ENCODE data around the gene LHFPL6.

LHFPL6 gene

DNA sequence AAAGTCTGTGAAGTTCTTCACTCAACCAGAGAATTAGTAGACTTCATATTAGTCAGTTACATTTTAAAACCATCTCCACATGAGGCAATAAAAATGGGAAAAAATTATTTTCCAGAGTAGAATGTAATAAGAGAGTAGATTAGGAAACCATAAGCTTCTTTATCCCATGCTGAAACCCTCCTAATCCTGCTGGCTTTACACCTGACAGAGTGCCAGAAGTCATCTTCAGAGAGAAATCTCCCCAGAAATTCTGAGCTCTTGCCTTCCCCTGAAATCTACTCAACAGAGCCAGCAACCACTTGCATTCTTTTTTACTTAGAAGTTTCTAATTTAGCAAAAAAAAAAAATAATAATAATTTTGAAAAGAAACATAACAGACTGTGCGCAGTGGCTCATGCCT is 284.8 kb downstream of the LHFPL6 start:
- DNase-seq (ENCODE audit: extremely low read depth in 1 of 2, low read depth in 1 of 2): no peak

DNA sequence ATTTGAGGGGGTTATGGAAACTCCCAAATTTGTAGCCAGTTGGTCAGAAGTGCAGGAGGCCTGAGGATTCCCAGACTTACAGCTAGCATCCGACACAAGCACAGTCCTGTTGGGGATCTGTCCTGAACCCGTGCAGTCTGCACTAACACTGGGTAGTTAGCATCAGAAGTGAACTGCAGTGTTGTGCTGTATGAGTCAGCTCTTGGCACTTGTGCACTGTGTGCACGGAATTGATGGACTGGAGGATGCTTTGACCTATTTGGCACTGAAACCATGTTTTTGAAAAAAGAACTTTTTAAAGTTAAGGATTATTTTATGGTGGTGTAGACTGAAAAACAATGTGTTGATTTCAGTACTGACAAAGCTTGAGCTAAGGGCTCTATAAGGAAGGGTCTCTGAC is 285.7 kb downstream of the LHFPL6 start:
- no peak for DNase-seq (ENCODE audit: extremely low read depth in 1 of 2, low read depth in 1 of 2)

DNA sequence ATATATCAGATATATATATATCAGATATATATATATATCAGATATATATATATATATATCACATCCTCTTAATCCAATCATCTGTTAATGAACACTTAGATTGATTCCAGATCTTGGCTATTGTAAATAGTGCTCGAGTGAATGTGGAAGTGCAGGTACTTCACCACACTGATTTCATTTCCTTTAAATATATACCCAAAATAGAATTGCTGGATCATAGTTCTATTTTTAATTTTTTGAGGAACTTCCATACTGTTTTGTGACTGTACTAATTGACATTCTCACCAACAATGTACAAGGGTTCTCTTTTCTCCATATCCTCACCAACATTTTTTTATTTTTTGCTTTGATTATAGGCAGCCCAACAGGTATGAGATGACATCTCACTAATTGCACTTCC is 287.2 kb downstream of the LHFPL6 start:
- DNase-seq (ENCODE audit: extremely low read depth in 1 of 2, low read depth in 1 of 2): no peak

DNA sequence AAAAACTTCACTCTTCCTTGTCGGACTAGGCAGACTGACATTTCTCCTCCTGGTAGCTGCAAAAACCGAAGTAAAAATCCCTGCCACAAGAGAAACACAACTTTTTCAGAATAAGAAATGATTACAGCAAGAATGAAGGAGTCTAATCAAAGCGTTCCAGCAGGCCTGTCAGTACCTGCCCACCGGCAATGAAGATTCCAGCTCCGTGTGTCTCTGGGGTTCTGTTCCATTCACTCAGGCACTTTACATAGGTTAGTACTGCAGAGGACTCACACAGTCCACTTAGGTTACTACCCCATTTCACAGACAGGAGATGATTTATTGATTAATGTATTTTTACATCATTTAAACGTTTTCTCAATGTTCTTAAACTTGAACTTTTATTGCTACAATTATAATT is 289.3 kb downstream of the LHFPL6 start:
- no peak for DNase-seq (ENCODE audit: extremely low read depth in 1 of 2, low read depth in 1 of 2)

DNA sequence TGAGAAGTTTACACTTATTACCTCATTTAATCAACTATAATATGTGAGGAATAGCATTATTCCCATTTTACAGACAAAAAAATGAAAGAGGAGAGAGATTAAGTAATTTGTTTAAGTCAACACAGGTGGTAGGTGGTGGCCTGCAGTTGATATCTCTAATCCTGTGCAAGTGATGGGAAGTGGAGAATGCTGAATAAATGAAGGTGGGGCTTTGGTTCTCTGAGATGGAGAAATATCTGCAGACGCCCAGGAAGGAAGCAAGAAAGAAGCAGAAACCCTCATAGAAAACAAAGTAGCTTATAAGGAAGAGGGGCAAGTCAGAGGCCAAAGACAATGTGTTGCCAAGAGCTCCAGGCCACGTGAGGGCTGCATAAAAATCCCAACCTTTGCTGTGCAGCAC is 290.4 kb downstream of the LHFPL6 start:
- DNase-seq (ENCODE audit: extremely low read depth in 1 of 2, low read depth in 1 of 2): no peak

DNA sequence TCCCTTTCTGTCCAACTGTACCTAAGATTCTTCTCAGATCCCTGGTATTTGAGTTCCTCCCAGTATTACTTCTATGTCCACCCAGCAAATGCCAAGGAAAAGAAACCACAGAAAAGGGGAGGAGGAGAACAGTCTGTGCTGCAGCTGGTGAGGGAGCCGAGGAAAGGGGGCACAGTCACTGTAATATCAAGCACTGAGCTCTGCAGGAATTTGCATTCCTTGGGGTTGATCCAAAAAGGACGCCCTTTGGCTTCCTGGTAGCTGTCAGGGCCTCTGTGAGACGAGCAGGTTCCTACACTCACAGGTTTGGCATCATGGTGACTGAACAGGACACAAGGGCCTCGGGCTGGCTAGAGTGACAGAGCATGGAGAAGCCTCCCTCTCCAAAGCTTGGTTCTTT is 291.4 kb downstream of the LHFPL6 start:
- DNase-seq (ENCODE audit: extremely low read depth in 1 of 2, low read depth in 1 of 2): no peak

DNA sequence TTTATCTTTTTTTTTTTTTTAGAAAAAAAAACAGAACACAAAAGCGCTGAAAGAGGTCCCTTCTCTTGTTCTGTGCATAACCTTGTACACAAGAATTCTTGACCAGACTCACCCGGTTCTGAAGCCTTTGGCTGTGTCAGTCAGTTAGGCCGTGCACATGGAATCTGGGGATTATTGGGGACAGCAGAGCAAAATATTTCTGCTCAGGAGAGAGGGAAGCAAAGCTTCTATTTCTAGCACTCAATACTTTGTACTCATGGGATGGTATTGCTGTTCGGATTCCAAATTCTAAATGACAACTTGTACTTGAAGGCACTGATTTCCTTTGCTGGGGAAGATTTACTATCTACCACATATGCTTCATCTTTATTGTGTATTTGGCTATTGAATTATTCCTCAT is 292.0 kb downstream of the LHFPL6 start:
- DNase-seq (ENCODE audit: extremely low read depth in 1 of 2, low read depth in 1 of 2): no peak

DNA sequence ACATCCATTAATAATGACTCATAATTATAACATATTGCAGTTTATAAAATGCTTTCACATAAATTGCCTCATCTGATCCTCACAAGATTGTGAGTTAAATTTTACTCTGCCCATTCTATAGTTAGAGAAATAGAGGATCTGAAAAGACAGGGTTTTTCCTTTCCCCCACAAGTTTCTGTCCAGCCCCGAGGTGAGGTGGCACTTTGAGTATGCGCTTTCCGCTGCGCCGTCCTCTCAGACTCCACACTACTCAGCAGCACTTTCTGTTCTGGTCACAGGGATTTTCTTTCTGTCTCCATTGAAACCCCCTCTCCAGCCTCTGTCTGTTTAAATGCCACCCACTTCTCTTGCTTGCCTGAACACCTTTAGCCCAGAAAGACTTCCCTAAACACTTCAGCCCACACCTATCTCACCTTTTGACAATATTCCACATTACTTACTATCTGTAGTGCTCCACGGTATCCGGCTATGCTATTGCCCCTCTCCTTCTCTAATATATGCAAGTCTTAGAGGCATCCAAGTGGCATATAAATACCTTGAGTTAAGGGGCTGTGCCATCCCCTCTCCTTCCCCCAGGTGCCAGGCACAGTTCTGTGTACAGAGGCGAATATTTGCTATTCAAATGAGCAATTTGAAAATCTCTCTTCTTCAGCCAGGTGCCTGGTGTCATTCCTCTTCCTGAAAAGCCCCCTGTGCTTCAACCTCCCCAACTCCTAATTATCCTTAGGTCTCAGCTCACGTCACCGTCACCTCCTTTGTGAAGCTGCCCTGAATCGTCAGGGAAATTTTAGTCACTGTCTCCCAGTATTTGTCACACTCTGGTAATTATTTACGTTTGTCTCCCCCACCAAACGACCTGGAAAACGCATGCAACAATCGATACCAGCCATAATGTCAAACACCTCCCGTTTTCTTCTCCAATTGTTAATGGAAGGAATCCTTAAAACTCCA is 296.1 kb downstream of the LHFPL6 start:
- DNase-seq (ENCODE audit: extremely low read depth in 1 of 2, low read depth in 1 of 2): no peak

DNA sequence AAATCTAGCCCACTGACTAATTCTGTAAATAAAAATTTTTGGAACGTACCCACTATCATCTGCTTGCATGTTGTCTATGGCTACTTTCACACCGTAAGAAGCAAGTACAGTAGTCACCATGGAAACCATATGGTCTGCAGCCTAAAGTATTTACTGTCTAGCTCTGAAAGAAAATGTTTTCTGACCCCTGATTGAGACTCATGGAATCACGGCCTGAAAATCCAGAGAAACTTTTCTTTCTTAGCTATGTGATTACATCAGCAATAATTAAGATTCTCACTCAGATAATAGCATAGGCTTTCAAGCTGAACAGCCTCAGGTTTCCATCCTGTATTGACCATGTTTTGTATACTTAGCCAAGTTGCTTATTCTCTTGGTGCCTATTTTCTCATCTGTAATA is 300.2 kb downstream of the LHFPL6 start:
- no peak for DNase-seq (ENCODE audit: extremely low read depth in 1 of 2, low read depth in 1 of 2)

DNA sequence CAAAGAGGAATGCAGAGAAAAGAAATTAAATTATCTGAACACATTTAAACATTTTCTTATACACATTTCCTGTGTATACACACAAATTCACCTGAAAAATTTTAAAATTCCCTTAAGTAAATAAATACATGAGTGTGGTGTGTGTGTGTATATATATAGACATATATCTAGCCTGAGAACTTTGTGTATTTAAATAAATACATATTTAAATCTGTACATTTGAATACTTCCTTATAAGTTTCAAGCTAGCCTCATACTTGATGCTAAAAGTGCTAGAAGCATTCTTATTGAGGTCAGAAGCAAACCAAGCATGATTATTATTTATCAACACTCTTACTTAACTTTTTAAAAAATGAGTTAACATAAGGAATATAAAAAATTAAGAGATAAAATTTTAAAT is 304.0 kb downstream of the LHFPL6 start:
- no peak for DNase-seq (ENCODE audit: extremely low read depth in 1 of 2, low read depth in 1 of 2)

DNA sequence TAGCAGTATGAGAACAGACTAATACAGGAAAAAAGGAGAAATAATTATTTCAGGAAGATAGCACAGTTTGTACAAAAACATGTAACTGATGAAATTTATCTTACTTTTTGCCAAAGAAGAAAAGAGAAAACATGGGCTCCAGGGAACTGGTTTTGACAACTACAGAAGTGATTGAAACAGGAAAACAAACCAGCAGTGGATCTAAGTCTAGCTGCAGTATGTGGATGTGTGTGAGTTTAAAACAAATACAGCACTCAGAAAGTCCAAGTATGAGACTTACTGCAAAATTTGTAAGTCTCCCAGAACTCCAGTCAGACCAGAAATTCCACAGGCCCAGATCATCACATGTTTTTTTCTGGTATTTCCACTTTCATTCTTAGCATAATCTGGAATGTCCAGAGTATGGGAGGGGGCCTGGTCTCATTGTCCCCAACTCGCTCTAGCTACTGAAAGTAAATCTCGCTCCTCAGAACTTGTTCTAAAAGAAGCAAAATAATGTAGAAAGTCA is 305.3 kb downstream of the LHFPL6 start:
- no peak for DNase-seq (ENCODE audit: extremely low read depth in 1 of 2, low read depth in 1 of 2)

DNA sequence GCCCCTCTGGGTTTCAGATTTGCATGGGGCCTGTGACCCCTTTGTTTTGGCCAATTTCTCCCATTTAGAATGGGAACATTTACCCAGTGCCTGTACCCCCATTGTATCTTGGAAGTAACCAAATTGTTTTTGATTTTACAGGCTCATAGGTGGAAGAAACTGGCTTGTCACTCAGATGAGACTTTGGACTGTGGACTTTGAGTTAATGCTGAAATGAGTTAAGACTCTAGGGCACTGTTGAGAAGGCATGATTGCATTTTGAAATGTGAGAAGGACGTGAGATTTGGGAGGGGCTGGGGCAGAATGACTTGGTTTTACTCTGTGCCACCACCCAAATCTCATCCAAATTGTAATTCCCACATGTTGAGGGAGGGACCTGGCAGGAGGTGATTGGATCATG is 306.0 kb downstream of the LHFPL6 start:
- DNase-seq (ENCODE audit: extremely low read depth in 1 of 2, low read depth in 1 of 2): no peak

DNA sequence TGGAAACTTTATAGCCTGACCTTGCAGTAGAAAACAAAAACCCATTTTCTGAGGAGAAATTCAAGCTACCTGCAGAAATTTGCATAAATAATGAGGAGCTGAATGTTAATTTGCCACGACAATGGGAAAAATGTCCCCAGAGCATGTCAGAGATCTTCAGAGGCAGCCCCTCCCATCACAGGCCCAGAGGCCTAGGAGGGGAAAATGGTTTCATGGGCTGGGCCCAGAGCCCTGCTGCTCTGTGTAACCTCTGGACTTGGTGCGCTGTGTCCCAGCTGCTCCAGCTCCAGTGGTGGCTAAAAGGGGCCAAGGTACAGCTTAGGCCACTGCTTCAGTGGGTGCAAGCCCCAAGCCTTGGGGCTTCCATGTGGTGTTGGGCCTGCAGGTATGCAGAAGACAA is 306.8 kb downstream of the LHFPL6 start:
- DNase-seq (ENCODE audit: extremely low read depth in 1 of 2, low read depth in 1 of 2): no peak

Measured in activated CD8-positive, alpha-beta memory T cell treated with anti-CD3 and anti-CD28 coated beads for 1 hour (primary cell).